GM10266 (cell line): Measurements from ENCODE around the gene DERA.

Experiments used
- DNase-seq: peaks from one replicate; pipeline ENCODE4 v3.0.0; 2012; ENCODE audit errors: extremely low spot score
- TF ChIP-seq, protein P1 (sequence below): IDR thresholded peaks from 2 replicates; pipeline ENCODE4 v1.5.1; 2012; ENCODE audit warnings: mild to moderate bottlenecking, low read depth; ENCODE audit not compliant: control insufficient read depth, insufficient read depth; ENCODE audit errors: missing control alignments

DERA gene

GRCh38 chr12:16021676-16022075, 110.5 kb downstream of the DERA start:
- DNase-seq, result no peak
- TF ChIP-seq, protein P1, sequence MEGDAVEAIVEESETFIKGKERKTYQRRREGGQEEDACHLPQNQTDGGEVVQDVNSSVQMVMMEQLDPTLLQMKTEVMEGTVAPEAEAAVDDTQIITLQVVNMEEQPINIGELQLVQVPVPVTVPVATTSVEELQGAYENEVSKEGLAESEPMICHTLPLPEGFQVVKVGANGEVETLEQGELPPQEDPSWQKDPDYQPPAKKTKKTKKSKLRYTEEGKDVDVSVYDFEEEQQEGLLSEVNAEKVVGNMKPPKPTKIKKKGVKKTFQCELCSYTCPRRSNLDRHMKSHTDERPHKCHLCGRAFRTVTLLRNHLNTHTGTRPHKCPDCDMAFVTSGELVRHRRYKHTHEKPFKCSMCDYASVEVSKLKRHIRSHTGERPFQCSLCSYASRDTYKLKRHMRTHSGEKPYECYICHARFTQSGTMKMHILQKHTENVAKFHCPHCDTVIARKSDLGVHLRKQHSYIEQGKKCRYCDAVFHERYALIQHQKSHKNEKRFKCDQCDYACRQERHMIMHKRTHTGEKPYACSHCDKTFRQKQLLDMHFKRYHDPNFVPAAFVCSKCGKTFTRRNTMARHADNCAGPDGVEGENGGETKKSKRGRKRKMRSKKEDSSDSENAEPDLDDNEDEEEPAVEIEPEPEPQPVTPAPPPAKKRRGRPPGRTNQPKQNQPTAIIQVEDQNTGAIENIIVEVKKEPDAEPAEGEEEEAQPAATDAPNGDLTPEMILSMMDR, result no peak

DNA sequence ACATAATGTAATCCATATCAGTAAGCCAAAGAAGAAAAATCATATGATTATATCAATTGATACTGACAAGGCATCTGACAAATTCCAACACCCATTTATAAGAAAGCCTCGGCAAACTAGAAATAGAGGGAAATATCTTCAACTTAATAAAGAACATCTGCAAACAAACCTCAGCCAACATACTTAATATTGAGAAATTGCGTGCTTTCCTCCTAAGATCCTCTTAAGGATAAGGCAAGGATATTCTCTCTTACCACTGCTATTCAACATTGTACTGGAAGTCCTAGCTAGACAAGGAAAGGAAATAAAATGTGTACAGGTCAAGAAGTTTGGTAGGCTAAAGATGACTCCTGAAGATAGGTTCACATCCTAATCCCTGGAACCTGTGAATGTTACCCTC, 115.9 kb downstream of the DERA start:
- DNase-seq, result no peak
- TF ChIP-seq, protein P1, result no peak

GRCh38 chr12:16030744-16031143, 119.6 kb downstream of the DERA start:
- TF ChIP-seq, protein P1, result no peak
- no peak for DNase-seq

DNA sequence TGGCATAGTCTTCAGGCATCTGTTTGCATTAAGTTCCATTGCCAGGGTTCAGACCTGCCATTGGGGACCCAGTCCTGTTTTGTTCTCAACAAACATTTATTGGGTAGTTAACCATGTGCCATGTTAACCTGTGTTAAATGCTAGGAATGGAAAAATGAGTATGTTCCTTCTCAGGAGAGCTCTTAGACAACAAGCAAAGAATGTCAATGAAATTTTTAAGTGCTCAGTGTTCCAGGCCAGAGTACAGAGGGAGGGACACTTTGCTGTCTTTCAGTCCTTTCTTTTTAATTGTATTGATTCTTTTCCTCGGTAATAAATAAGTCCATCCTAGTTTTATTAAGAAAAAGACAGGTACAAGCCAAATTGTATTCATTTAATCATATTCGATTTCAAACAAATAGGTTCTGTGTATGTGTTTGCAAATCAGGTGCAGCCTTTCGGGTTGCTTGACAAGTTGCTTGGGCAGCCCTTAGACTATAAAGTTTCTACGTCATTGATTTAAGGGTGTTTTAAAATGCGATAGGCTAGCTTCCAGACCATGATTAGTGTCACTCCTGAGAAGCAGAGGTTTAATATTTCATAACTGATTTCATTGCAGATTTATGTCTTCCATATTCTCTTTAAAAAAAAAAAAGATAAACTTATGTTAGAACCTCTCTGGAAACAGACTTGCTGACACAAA, 123.1 kb downstream of the DERA start:
- TF ChIP-seq, protein P1, result no peak
- no peak for DNase-seq

DNA sequence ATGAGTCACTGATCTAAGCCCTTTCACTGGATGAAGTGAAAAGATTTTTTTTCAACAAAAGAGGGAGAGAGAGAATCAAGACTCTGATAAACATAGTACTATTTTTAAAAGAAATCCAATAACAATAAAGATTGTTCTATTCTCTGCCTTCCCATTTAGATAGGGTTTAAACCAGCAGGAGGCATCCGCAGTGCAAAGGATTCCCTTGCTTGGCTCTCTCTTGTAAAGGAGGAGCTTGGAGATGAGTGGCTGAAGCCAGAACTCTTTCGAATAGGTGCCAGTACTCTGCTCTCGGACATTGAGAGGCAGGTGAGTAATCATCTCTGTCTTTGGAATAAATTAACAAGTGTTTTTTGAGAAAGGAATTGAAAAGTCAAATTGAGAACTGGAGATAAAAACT, 124.9 kb downstream of the DERA start:
- DNase-seq, result no peak
- TF ChIP-seq, protein P1, result no peak

DNA sequence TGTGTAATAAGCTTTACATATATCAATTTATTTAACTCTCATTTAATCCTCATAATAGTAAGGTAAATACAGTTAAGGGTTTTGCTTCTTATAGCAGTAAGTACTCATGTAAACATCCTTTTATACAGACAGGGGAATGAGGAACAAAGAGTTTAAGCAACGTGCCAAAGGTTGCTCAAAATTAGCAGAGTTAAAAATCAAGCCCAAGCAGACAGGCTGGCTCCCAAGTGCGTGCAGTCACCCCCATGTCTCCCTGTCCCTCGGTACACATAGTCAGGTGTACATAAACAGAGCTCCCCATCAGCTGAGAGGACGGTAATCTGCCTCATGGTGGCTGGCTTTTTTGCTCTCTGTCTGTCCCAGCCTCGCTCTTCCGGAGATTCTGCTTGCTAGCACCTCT, 126.4 kb downstream of the DERA start:
- TF ChIP-seq, protein P1, result no peak
- DNase-seq, result no peak

DNA sequence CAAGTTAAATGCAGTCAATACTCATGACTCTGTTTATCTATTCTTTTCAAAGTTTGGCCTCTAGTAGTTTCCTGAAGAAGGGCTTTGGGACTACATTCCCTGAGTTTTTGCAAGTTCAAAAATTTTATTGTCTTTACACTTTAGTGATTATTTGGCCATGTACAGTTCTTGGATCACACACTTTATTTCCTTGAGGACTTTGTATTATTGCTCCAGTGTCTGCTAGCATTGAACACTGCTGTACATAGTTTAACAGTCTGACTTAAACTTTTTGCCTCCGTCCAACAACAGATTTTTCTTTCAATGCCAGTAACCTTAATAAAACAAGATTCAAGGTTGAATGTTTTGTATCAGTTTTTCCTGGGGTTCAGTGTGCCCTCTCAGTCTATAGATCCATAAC, 132.3 kb downstream of the DERA start:
- TF ChIP-seq, protein P1, result no peak
- no peak for DNase-seq
